Measurements from ENCODE around the gene SMC1A.
"Not testable (repeated sequence)": the region's sequence is repeated elsewhere in the genome, so short reads cannot be mapped to it uniquely, and the experiment has no call there.

SMC1A gene

GRCh38 chrX:53422086-53422860 lies at the start of gene SMC1A:
TSS of gene SMC1A (minus strand) at chrX:53422654. CDS start at chrX:53422600, 54 bp downstream.
- peak; percentile 94 for DNase-seq

DNA sequence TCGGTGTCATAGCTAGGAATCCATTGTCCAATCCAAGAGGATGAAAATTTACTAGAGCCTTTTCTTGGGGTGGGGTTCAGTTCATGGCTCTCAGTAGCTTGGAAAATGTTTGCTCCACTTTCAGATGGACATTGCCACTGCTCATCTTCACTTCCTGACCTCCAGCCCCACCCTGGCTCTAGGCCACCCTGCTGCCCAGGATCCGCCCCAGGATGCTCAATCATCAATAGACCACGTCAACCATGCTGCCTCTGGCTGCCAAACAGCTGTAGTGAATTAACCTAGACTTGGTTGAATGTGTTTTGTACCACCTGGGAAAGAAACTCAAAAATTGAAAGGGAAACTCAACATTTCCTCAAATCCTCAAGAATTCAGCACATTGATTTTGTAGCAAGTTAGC lies 48.9 kb upstream of the SMC1A start:
- DNase-seq = no peak

DNA sequence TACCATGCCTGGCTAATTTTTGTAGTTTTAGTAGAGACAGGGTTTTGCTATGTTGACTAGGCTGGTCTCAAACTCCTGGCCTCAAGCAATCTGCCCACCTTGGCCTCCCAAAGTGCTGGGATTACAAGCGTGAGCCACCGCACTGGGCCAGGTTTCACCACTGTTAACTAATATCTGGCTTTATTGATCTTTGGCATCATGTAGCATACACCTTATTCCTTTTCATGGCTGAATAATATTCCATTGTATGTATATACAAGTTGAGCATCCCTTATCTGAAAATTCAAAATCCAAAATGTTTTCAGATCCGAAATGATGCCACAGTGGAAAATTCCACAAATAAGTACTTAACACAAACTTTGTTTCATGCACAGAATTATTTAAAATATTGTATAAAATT lies 46.2 kb upstream of the SMC1A start:
- DNase-seq = not testable (repeated sequence)

DNA sequence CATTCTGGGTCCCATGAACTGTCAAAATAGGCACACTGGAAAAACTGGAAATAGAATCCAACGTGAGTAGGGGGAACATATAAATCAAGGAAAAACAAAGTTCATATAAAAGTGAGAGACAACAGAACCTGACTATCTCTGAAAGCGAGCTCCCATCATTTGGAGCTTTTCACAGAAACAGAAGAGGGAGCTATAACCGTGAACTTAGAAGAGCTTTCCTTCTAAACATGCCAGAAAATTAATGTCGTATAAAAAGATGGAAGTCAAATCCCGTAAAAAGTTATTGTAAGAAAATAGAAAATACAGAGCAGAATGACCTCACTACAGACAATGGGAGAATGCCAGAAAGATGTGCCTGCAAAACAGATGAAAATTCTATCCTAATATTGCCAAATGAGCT lies 35.6 kb upstream of the SMC1A start:
- DNase-seq = no peak

GRCh38 chrX:53456254-53456653 lies 33.8 kb upstream of the SMC1A start:
- peak; percentile 29 for DNase-seq

GRCh38 chrX:53452812-53453211 lies 30.4 kb upstream of the SMC1A start:
- DNase-seq = no peak

DNA sequence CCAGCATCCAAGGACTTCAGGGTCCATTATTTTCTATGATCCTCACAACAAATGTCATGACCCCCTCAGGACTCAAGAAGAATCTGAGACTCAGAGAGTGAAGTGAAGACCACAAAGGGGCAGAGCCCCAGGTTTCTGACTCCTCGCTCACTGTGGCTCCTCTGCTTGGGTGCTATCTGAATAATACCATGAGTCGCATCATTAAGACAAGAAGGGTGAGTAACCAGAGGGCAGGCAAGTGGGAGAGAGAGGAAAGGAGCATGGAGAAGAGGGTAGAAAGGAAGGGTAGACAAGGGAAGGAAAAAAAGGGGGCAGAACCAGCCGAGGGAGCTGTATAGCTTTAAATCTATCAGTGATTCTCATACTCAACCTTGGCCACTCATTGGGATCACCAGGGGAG lies 27.2 kb upstream of the SMC1A start:
- DNase-seq = no peak

DNA sequence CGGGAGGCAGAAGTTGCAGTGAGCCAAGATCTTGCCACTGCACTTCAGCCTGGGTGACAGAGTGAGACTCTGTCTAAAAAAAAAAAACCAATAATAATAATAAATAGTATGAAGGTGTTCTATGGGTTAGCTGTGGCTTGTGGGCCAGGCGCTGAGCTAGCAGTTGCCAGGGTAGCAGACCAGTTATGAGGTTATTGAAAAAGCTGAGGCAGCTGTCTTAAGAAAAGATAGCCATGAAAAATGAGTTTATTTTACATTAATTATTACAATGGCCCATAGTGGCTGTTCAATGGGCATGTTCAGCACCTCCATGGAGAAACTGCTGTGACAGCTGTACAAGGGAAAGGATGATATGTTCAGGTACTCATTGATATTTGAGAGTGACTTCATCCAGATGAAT lies 25.0 kb upstream of the SMC1A start:
- no peak for DNase-seq

- DNase-seq = no peak
Measured at GRCh38 chrX:53445977-53446376, 23.5 kb upstream of the SMC1A start.

GRCh38 chrX:53442322-53442631 lies 19.8 kb upstream of the SMC1A start:
- no peak for DNase-seq

DNA sequence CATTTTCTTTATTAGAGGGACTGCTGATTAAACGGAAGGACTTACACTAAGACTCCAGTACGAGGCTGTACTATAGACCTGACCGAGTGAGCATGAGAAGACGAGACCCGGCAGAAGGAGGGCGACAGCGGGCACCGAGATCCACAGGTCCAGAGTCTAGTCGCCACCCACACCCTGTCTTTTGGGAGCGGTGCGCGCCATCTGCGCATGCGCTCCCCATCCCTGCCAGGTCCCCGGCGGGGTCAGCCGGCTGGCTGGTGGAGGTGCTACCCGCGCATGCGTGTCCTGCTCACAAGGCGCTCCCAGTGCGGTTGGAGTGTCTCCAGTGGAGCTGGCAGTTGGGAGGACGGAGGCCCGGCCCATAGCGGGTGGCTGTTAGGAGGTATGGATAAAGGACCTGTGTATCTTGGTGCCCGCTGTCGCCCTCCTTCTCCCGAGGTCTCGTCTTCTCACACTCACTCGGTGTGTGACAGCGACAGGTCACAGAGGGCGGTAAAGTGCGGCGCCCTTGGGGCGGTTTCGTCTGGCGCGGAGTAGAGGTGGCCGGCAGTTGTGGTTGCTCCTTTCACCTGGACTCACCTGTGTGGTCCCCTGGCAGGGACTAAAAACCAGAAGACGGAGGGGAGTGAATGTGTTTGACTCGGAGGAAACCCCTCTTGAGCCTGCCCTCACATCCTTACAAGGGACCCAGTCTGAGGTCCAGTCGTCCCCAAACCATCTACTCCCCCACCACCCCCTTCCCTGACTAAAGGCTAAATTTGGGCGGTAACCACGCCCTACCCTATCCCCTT lies 19.3 kb upstream of the SMC1A start:
- DNase-seq = peak; percentile 61

- peak; percentile 35 for DNase-seq
Measured at GRCh38 chrX:53440621-53441517, 18.4 kb upstream of the SMC1A start.

DNA sequence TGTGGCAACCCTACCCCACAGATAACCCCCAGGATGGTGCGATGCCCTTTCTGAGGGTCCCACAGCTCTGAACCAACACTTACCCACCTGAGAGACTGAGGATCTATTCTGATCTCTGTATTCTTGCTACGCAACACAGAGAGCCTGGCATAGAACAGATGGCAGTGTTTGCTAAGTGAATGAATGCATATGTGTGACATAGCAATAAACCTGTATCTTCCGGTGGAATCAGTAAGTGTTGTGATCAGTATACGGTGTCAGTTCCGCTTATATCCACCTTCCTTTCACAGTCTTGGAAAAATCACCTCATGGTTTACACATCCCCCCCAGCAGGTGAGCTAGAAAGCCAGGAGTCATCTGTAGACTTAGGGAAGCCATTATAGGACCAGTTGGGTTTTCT lies 17.6 kb upstream of the SMC1A start:
- DNase-seq = no peak

- no peak for DNase-seq
Measured at GRCh38 chrX:53438832-53439230, 16.4 kb upstream of the SMC1A start.

DNA sequence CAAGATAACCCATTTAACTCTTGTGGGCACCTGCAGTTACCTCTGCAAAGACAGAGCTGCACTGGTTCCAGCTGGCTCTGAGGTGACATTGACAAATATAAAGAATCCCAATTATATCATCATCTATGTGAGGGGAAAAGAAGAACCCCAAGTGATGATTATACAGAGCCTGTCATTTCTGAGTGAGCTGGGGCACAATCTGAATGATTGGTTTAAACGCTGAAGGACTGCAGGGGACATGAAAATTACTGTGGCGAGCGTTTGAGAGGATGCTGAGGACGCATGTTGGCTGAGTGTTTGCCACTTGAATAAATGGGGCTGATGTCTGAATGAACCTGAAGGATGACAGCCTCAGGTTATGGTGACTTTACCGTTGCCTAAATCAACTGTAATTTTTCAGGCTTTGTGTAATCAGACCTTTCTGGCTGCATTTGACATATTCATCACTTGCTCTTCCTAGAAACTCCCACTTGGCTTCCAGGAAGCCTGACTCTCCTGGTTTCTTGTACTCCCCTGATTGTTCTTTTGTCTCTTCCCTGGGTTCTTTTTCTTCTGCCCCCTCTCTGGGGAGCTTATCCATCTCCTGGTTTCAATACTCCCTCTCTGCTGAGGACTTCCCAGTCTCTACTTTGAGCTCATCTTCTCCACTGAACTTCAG lies 15.8 kb upstream of the SMC1A start:
- DNase-seq = no peak

DNA sequence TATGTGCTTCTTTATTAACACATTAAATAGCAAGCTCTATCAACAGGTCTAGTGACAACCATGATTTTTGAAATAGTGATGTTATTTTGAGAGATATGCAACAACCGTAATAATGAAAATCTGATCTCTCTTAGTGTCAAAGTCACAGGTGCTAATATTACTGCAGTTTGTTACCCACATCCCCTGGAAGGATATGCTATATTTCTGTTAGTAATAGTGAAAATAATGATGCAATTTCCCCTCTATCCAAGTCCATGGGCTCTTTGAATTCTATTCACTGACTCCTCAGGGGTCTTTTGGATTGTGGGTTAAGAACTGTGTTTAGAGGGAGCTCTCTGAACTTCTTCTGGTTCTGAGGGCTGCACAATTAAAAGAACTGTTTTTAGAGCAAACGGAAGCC lies 14.8 kb upstream of the SMC1A start:
- DNase-seq = no peak

DNA sequence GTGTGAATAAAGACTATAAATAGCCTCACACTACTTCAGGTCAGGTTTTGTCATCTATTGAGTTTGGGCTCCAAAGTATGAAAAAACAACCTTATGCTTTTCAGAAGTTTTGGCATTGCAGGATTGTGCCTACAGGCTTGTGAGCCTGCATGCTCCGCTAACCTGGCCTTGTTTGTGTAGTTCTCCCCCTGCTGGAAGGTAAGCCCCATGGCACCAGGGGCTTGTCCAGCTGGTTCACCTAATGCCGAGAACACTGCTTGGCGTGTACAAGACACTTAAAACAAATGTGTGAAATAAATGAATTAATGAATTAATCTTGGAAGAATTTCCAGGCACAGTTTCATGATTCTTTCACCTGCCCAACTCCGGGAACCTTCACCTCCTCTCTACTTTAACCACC lies 13.5 kb upstream of the SMC1A start:
- DNase-seq = peak; percentile 42

- peak; percentile 73 for DNase-seq
Measured at GRCh38 chrX:53433651-53434639, 11.5 kb upstream of the SMC1A start, which contains the start of gene HSD17B10. TSS of gene HSD17B10 (minus strand) at chrX:53434370. CDS start at chrX:53434345, 25 bp downstream.

DNA sequence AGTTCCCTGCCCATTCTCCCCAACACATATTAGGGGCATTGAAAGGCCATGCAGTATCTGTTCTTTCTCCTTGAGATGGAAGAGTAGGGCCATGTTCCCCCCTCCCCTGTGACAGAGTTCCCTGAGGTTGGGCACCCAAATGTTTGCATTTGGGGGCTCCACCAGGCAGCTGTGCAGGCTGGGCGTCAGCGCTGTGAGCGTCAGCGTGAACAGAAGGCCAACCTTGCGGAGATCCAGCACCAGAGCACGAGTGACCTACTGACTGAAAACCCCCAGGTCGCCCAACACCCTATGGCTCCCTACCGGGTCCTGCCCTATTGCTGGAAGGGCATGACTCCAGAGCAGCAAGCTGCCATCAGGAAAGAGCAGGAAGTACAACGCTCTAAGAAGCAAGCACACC lies 7.8 kb upstream of the SMC1A start:
- no peak for DNase-seq

DNA sequence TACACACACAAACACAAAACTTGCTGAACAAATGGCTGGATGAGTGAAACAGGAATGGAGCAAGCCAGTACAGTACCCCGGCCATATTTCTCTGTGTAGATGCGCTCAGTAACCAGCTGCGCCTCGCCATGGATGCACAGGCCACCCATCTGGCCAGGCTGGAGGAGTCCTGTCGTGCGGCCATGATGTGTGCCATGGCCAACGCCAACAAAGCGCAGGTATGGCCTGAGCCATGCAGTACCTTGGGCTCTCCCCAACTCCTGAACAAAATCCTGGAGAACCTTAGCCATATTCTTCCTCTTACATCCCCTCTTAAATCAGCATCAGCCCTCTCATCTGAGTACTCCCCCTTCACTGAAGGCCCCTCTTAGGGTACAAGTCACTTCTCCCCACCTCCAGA lies 7.3 kb upstream of the SMC1A start:
- no peak for DNase-seq

GRCh38 chrX:53422861-53423306 lies 430 bp upstream of the SMC1A start, which contains the start of gene RIBC1:
TSS of gene RIBC1 (plus strand) at chrX:53422873. CDS start at chrX:53426277, 3,404 bp downstream.
- no peak for DNase-seq

All from fibroblast of skin of right quadriceps (primary cell).